NCI-H748 treated with DMSO at 0.1 percent for 48 hours (cell line): ENCODE data around the gene ZNF493.

Experiments
- DNase-seq: peaks from one replicate; lab custom pipeline; 2025; lab: John Stamatoyannopoulos, UW

The ZNF493 gene

DNA sequence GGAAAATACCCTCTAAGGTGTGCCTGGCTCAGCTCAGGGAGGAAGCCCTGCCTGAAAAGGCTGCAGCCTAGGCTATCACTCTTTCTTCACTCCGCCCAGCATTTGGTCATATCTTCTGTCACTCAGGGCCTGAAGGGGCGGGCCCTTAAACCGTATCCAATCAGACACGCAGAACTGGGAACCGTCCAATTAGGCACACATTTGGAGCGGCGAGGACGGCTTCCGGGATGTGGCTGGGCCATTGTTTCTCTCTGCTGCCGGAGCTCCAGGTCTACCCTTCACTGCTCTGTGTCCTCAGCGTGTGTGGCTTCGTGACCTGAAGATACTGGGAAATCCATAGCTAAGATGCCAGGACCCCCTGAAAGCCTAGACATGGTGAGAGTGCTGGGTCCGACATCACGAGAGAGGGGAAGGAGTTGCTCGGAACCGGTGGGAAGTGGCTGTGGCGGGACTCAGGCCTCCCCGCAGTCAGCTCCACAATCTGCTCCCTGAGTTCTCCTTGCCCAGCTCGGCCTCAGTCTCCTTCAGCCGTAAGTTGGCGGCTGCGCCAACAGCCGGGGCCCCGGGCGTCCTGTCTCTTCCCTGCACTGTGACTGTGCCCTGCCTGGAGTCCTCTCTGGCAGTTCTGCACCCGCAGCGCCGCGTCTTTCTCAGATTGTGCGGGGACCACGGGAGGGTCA, at the start of gene ZNF493:
Gene ZNF493 (plus strand): TSS at position 241 of the 680 bp plus-strand sequence. CDS start 105 bp downstream, at position 346.
- peak; percentile 91 for DNase-seq

DNA sequence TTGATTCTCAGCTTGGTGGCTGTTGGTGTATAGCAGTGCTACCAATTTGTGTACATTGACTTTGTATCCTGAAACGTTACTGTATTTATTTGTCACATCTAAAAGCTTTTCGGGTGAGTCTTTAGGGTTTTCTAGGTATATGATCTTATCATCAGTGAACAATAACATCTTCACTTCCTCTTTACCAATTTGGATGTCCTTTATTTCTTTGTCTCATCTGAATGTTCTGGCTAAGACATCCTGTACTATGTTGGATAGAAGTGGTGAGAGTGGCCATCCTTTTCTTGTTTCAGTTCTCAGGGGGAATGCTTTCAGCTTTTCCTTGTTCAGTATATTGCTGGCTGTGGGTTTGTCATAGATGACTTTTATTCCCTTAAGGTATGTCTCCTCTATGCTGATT, 44.1 kb upstream of the ZNF493 start:
- no peak for DNase-seq

DNA sequence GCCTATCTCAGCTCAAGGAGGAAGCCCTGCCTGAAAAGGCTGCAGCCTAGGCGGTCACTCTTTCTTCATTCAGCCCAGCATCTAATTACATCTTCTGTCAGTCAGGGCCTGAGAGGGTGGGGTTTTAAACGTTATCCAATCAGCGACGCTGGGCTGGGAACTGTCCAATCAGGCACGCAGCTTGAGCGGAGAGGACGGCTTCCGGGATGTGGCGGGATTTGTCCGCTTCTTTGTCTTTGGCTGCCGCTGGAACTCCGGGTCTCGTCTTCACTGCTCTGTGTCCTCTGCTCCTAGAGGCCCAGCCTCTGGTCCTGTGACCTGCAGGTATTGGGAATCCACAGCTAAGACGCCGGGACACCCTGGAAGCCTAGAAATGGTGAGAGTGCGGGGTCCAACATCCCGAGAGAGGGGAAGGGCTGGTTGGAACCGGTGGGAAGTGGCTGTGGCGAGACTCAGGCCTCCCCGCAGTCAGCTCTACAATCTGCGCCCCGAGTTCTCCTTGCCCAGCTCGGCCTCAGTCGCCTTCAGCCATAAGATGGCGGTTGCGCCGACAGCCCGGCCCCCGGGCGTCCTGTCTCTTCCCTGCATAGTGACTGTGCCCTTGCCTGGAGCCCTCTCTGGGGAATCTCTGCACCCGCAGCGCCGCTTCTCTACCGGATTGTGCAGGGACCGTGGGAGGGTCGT, 38.0 kb upstream of the ZNF493 start, which contains the start of gene ZNF738:
Gene ZNF738 (plus strand): TSS at position 233 of the 684 bp plus-strand sequence. CDS start 141 bp downstream, at position 374.
- DNase-seq, result peak; percentile 88

DNA sequence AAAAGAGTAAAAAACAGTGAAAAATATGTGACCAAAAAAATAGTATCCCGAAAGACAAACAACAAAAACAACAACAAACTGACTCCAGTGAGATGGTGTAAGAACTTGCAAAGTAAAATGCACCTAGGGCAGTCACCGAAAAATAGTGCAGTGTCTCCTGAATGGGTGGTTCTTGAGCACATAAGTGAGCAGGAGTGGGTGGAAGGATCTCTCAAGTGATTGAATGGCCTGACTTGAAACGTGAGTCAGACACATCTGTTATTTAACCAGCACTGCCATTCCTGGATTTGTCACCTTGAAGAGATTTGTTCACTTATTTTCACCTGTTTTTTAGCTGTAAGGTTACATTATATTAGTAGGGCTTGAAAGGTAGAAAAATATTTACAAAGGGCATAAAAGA, 34.6 kb upstream of the ZNF493 start:
- no peak for DNase-seq

DNA sequence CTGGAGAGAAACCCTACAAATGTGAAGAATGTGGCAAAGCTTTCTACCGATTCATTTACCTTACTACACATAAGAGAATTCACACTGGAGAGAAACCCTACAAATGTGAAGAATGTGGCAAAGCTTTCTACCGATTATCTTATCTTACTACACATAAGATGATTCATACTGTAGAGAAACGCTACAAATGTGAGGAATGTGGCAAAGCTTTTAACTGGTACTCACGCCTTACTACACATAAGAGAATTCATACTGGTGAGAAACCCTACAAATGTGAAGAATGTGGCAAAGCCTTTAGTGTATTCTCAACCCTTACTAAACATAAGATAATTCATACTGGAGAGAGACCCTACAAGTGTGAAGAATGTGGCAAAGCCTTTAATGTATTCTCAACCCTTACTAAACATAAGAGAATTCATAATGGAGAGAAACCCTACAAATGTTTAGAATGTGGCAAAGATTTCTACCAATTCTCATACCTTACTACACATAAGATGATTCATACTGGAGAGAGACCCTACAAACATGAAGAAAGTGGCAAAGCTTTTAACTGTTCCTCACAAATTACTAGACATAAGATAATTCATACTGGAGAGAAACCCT, 12.9 kb upstream of the ZNF493 start:
- DNase-seq, result no peak

DNA sequence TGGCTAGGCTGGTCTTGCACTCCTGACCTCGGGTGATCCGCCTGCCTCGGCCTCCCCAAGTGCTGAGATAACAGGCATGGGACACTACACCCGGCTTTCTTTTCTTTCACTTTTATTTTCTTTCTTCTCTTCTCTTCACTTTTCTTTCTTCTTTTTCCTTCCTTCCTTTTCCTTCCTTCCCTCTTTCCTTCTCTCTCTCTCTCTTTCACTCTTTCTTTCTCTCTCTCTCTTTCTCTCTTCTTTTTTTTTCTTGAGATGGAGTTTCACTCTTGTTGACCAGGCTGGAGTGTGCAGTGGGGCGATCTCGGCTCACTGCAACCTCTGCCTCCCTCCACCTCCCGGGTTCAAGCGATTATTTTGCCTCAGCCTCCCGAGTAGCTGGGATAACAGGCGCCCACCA, 812 bp upstream of the ZNF493 start:
- DNase-seq, result no peak

DNA sequence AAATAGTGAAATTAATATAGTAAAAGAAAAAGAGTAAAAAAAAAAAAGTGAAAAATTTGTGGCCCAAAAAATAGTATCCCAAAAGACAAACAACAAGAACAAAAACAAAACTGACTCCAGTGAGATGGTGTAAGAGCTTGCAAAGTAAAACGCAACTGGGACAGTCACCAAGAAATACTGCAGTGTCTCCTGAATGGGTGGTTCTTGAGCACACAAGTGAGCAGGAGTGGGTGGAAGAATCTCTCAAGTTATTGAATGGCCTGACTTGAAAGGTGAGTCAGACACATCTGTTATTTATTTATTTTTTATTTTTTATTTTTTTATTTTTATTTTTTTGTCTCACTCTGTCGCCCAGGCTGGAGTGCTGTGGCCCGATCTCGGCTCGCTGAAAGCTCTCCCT, 1.9 kb downstream of the ZNF493 start:
- DNase-seq, result no peak

DNA sequence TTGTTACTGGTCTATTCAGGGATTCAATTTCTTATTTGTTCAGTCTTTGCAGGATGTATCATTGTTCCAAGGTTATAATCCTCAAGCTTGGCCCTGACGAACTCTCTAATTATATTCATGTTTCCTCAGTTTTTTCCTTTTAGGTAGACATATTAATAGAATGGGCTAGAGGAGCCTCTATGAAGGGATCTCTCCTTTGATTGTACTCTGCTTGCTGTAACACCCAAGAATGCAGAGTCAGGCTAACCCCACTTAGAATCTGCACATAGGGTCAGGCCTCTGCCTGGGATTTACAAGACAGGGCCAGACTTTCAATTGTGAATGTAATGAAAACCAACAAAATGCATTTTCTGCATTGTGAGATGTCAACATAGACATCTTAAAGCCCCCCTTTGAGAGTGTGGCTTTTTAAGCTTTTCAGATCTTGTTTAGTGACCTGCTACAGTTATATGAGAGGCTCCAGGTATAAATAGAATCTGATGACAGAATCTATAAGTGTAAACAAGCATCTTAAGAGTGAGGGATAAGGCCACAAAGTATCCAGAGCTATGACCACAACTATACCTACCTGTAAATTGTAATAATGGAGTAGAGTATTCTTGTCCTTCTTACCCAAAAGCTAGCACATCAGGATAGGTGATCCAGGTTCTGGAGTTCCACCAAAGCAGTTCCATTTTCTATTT, 5.5 kb downstream of the ZNF493 start:
- no peak for DNase-seq

DNA sequence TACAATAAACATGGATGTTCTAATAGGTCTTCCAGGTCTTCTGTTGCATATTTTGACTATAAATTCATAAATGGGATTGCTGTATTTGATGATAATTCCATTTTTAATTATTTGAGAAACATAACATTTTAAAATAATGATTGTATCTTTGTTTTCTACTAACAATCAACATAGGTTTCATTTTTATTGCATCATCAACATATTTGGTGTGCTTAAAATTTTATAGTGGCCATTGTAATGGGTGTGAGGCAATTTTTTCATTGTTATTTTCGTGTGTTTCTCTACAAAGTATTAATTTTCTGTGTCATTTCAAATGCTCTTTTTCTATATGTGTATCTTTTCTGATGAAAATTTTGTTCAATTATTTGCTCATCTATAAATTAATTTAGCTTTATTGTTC, 13.2 kb downstream of the ZNF493 start:
- DNase-seq, result no peak

DNA sequence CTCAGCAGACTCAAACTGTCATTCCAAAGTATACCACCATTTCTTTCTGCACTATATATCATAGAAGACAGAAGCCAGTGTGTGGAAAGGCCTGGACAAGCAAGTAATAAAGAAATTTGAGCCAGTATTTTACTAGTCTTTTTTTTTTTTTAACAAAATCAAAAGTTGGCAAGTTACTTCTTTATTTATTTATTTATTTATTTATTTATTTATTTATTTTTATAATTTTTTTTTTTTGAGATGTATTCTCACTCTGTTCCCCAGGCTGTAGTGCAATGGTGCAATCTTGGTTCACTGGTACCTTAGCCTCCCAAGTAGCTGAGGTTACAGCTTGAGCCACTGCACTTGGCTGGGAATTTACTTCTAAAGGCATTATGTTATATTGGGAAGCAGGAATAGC, 25.3 kb downstream of the ZNF493 start:
- DNase-seq, result no peak

DNA sequence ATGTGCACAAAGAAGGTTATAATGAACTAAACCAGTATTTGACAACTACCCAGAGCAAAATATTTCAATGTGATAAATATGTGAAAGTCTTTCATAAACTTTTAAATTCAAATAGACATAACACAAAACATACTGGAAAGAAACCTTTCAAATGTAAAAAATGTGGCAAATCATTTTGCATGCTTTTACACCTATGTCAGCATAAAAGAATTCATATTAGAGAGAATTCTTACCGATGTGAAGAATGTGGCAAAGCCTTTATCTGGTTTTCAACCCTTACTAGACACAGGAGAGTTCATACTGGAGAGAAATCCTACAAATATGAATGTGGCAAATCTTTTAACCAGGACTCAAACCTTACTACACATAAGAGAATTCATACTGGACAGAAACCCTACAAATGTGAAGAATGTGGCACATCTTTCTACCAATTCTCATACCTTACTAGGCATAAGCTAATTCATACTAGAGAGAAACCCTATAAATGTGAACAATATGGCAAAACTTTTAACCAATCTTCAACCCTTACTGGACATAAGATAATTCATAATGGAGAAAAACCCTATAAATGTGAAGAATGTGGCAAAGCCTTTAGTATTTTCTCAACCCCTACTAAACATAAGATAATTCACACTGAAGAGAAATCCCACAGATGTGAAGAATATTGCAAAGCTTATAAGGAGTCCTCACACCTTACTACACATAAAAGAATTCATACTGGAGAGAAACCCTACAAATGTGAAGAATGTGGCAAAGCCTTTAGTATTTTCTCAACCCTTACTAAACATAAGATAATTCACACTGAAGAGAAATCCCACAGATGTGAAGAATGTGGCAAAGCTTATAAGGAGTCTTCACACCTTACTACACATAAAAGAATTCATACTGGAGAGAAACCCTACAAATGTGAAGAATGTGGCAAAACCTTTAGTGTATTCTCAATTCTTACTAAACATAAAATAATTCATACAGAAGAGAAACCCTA, 26.4 kb downstream of the ZNF493 start:
- DNase-seq, result no peak

DNA sequence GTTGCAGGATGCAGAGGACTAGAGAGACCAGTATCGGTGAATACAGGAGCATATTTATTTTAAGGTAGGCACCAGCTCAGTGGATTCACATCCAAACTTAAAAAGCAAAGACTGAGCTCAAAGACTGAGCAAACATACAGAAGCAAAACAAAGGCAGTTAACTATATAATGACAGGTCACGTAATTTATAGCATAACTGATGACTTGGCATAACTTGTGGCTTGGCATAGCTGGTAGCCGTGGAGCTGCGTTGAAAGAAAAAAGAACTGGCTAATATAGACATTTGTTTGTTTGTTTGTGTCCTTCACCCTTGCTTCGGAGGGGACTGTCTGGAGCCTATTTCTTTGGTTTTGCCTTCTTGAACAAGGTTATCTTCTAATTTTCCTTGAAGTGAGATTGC, 33.7 kb downstream of the ZNF493 start:
- peak; percentile 20 for DNase-seq

DNA sequence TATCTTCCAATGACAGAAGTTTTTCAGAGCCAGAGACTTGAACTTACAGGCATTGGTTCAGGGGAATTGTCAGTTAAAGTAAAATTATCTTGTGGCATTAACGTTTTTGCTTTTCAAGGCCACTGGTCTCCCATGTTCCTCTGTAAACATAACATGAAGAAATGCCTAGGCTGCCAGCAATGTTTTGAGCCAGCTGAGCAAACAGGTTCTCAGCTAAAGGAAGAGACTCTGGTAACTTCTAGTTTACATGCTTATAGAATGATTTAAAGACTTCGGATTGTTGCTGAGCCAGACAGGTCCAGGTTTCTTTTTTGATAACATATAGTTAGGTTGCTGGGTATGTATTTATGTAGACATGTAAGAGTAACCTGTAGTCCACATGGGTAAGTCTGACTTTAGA, 35.7 kb downstream of the ZNF493 start:
- DNase-seq, result no peak

DNA sequence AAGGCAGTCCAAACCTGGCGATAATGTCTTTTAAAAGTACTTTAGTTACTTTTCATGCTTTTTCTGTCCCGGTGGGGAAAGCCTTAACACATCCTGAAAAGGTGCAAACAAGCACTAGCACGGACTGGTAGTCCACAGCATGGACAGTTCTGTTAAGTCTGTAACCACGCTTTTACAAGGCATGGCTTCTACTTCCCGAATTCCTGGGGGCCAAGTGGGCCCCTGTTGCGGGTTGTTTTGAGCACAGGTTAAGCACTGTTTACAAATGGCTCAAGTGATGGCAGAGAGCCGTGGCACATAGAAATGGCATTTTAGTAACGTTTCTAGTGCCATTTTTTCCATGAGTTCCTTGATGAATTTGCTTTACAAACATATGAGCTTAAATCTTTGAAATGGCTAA, 37.6 kb downstream of the ZNF493 start:
- no peak for DNase-seq

DNA sequence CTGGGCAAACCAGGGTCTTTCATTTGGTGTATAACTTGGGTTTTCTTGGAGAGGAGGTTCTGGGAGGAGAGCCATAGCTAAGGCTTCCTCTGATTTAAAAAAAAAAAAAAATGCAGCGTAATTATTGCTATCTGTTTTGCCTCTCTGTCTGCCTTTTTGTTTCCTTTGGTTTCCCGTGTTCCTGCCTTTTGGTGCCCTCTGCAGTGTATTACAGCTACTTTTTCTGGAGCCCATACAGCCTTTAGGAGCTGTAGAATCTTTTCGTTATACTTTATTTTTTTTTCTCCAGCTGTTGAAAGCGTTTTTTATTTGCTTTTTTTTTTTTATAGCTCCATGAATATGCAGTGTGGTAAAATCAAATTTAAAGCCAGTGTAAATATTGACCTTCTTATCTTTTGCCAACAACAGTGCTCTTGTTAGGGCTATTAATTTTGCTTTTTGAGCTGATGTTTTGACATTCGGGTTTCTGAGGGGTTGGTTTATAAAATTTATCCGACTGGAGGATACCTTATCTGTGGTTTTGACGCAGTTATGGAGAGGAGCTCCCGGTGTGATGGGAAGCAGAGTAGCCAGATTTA, 38.1 kb downstream of the ZNF493 start:
- DNase-seq, result peak; percentile 3

DNA sequence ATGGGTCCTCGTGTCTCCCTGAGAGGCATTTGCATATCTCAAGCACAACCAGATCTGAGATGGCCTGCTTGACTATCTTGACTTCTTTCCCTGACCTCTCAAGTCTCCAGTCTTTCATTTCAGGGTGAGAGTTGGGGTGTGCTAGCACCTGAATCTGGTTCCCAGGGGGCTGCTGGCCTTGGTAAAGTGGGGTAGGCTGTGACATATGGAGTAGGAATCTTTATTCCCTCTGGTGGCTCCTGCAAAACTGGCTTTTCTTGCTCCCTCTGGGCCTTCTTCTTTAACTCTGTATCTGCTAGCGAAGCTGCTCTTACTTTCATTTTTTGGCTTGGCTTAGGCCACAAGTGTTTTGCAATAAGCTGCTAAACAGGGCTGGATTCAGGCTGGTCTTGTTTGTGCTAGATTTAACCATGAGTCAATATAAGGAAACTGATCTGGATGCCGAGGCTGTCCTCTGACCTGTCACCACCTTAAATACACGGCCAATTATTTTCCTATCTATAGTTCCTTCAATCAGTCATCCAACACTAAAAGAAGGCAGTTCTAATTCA, 42.3 kb downstream of the ZNF493 start:
- DNase-seq, result no peak

DNA sequence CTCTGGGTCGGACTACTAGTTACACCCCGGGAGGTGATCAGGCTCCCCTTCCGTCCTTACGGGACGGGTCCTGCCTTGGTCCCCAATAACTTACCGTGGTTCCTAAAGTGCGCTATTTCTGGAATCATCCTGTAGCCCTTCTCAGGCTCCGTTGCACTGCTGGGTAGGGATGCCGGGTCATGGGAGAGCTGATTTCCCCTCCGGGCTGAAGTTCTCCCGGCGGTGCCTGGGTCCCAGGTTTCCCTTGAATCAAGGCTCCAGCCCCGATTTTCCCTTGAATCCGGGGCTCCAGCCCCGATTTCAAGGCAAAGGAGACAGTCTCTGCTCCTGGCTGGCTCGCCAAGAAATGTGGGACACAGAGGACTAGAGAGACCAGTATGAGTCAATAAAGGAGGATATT, 43.4 kb downstream of the ZNF493 start:
- DNase-seq, result no peak

DNA sequence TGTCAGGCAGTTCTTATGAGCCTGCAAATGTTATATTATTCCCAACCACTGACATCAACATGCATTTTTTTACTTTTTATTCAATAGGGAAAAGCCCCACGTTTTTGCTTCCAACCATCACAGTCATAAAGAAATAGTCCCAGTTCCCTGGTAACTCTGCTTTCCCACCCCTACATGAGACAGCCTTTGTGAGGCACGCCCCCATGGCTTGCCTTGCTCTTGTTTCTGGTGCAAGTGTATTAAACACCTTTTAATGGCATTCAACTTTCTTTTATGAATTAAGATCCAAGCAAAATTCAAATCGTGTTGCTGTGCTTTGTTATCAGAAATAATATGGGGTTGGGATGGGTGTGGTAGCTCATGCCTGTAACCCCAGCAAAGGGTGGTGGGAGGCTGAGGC, 54.3 kb downstream of the ZNF493 start:
- no peak for DNase-seq

DNA sequence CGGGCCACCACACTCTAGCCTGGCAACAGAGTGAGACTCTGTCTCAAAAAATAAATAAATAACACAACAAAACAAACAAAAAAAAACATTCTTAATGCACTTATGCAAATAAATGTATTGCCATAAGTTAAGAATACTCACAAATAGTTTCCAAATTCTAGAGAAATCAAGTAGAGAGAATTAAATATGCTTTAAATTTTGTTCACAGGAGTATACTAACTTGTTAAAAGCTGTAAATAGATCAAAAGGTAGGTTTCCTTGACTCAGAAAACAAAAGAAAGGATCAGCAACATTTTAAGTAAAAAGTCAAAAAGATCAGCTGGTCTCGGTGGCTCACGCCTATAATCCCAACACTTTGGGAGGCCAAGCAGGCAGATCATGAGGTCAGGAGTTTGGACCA, 58.0 kb downstream of the ZNF493 start:
- DNase-seq, result no peak

DNA sequence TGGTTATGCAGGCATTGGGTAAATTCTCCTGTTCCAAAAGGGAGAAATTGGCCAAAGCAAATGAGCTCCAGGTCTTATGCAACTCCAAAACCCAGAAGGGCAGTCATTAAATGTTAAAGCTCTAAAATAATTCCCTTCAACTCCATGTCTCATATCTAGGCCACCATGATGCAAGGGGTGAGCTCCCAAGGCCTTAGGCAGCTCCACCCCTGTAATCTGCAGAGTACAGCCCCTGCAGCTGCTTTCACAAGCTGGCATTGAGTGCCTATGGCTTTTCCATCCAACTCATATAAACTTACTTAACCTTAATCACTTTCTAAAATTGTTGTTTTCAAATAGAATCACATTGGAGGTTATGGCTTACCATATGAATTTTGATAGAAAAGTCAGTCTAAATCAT, 63.8 kb downstream of the ZNF493 start:
- no peak for DNase-seq

DNA sequence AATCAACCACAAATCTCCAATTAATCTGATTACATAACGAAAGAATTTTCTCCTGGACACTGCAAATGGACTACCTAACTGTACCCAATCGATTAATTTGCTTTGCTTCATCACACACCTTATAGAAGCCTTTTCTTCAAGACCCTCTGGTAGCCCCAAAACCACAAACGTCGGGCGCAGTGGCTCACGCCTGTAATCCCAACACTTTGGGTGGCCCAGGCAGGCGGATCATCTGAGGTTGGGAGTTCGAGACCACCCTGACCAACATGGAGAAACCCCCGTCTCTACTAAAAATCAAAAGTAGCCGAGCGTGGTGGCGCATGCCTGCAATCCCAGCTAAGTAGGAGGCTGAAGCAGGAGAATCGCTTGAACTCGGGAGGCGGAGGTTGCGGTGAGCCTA, 65.6 kb downstream of the ZNF493 start:
- DNase-seq, result no peak
